Thymus (tissue), 11 donors: Measurements from ENCODE around the gene ANKRD29. TPM values are rescaled to one million over a fixed set of nuclear protein-coding genes. Genes with fewer than 3 reads are reported as not detected.
"Not testable (repeated sequence)": the region's sequence is repeated elsewhere in the genome, so short reads cannot be mapped to it uniquely, and the experiment has no call there.

Source experiments
- DNase-seq, 9 donors: peaks; one replicate each; pipeline ENCODE4 v3.0.0-alpha.2; 2013; ENCODE audit warnings: low spot score in 9 of 9, low read depth in 6 of 9, missing footprints in 1 of 9
- H3K27ac ChIP-seq, 2 donors: one replicate each; pipeline ENCODE4 v1.5.1; 2013; ENCODE audit warnings: control low read depth in 1 of 2, low read depth in 1 of 2, low read length in 1 of 2, mild to moderate bottlenecking in 1 of 2, moderate library complexity in 1 of 2
- H3K27me3 ChIP-seq, 2 donors: one replicate each; pipeline ENCODE4 v1.5.1; 2013; ENCODE audit warnings: low read length in 1 of 2; ENCODE audit not compliant: control insufficient read depth in 2 of 2, insufficient read depth in 1 of 2
- H3K36me3 ChIP-seq, 2 donors: one replicate each; pipeline ENCODE4 v1.5.1; 2013; ENCODE audit warnings: low read length in 1 of 2, mild to moderate bottlenecking in 1 of 2, moderate library complexity in 1 of 2; ENCODE audit not compliant: control insufficient read depth in 2 of 2, insufficient read depth in 2 of 2
- H3K4me1 ChIP-seq, 2 donors: one replicate each; pipeline ENCODE4 v1.5.1; 2013; ENCODE audit warnings: low read length in 2 of 2; ENCODE audit not compliant: control insufficient read depth in 2 of 2, insufficient read depth in 2 of 2
- H3K4me3 ChIP-seq, 2 donors: one replicate each; pipeline ENCODE4 v1.5.1; 2013; ENCODE audit warnings: low read length in 2 of 2, control low read depth in 1 of 2, mild to moderate bottlenecking in 1 of 2
- H3K9me3 ChIP-seq, 2 donors: one replicate each; pipeline ENCODE4 v1.5.1; 2013; ENCODE audit warnings: low read length in 1 of 2, mild to moderate bottlenecking in 1 of 2; ENCODE audit not compliant: control insufficient read depth in 2 of 2, insufficient read depth in 1 of 2
- WGBS: extraction: QIAGEN DNeasy Blood & Tissue Kit; methylation state at CpG from one replicate; pipeline ENCODE4 v1.1.7; 2013; 5-methylcytosine and 5-hydroxymethylcytosine counted together
- polyA plus RNA-seq: library from polyadenylated mRNA; stranded (reverse); fragments of 200-250 nt; gene quantifications from one replicate; pipeline ENCODE4 v1.2.3, GENCODE V29; 2013
- total RNA-seq: library from RNA; stranded (reverse); fragments of 120-200 nt; gene quantifications from one replicate; pipeline ENCODE4 v1.2.4, GENCODE V29; 2013
- donor health status: healthy.

ANKRD29 gene
- total and polyA plus RNA-seq, 2 donors = 3.4 to 13.0 TPM

GRCh38 chr18:23614891-23615290, 47.8 kb downstream of the ANKRD29 start:
- Histone ChIP-seq H3K27ac (no peak overlapping the region), H3K4me1 (peaks cover 0 to 9% of the 10 kb centered on the region in 2 donors)

GRCh38 chr18:23614413-23614812, 48.3 kb downstream of the ANKRD29 start:
- Histone ChIP-seq H3K4me1 (peaks cover 0 to 5% of the 10 kb centered on the region in 2 donors), H3K9me3 (no peaks in the 10 kb centered on the region), H3K27ac (no peak overlapping the region), H3K36me3 (no peaks in the 10 kb centered on the region), H3K27me3 (peaks cover 4 to 17% of the 10 kb centered on the region in 2 donors), H3K4me3 (no peak overlapping the region)
- WGBS = 99% methylated on average over 2 of the region's 2 CpGs
- no peak for DNase-seq

More at GRCh38 chr18:23614891-23615290, 47.8 kb downstream of the ANKRD29 start:
- H3K9me3 ChIP-seq = no peaks in the 10 kb centered on the region
- no peak overlapping the region for H3K4me3 ChIP-seq
- H3K36me3 ChIP-seq = no peaks in the 10 kb centered on the region
- DNase-seq = no peak
- H3K27me3 ChIP-seq = peaks cover 4 to 21% of the 10 kb centered on the region in 2 donors
- WGBS = 95% methylated on average over 3 of the region's 3 CpGs

GRCh38 chr18:23613091-23613475, 49.6 kb downstream of the ANKRD29 start:
- H3K36me3 ChIP-seq, H3K4me3 ChIP-seq, H3K27ac ChIP-seq, H3K27me3 ChIP-seq, H3K4me1 ChIP-seq, DNase-seq, H3K9me3 ChIP-seq: not testable (repeated sequence)
- WGBS = 96% methylated on average over 7 of the region's 7 CpGs

GRCh38 chr18:23612434-23613090, 50.1 kb downstream of the ANKRD29 start:
- WGBS = 92% methylated on average over 8 of the region's 8 CpGs
- Histone ChIP-seq H3K27ac (no peak overlapping the region), H3K4me3 (no peak overlapping the region), H3K9me3 (no peaks in the 10 kb centered on the region), H3K27me3 (no peaks in the 10 kb centered on the region), H3K4me1 (no peaks in the 10 kb centered on the region), H3K36me3 (no peaks in the 10 kb centered on the region)
- DNase-seq = no peak

GRCh38 chr18:23609390-23610023, 53.2 kb downstream of the ANKRD29 start:
- 99% methylated on average over 5 of the region's 5 CpGs for WGBS
- Histone ChIP-seq H3K9me3 (no peaks in the 10 kb centered on the region), H3K4me1 (no peaks in the 10 kb centered on the region), H3K27ac (no peak overlapping the region), H3K36me3 (no peaks in the 10 kb centered on the region), H3K27me3 (no peaks in the 10 kb centered on the region), H3K4me3 (no peak overlapping the region)
- DNase-seq = no peak

- no peaks in the 10 kb centered on the region for H3K4me1 ChIP-seq
- no peak overlapping the region for H3K4me3 ChIP-seq
- 91% methylated on average over 2 of the region's 2 CpGs for WGBS
These were observed 54.5 kb downstream of the ANKRD29 start for GRCh38 chr18:23608211-23608610.

GRCh38 chr18:23605941-23606340, 56.8 kb downstream of the ANKRD29 start:
- no peak for DNase-seq
- Histone ChIP-seq H3K27ac (no peak overlapping the region), H3K36me3 (no peaks in the 10 kb centered on the region), H3K27me3 (no peaks in the 10 kb centered on the region), H3K4me1 (no peaks in the 10 kb centered on the region), H3K9me3 (no peaks in the 10 kb centered on the region), H3K4me3 (no peak overlapping the region)

More at GRCh38 chr18:23608211-23608610, 54.5 kb downstream of the ANKRD29 start:
- no peaks in the 10 kb centered on the region for H3K27me3 ChIP-seq
- no peaks in the 10 kb centered on the region for H3K36me3 ChIP-seq
- no peaks in the 10 kb centered on the region for H3K9me3 ChIP-seq
- DNase-seq = no peak
- no peak overlapping the region for H3K27ac ChIP-seq

- Histone ChIP-seq H3K4me1 (no peaks in the 10 kb centered on the region), H3K27me3 (no peaks in the 10 kb centered on the region), H3K9me3 (no peaks in the 10 kb centered on the region), H3K36me3 (no peaks in the 10 kb centered on the region), H3K27ac (no peak overlapping the region), H3K4me3 (no peak overlapping the region)
- DNase-seq = no peak
- WGBS = 96% methylated on average over 1 of the region's 1 CpG
These were observed 62.9 kb downstream of the ANKRD29 start for GRCh38 chr18:23599809-23600208.

GRCh38 chr18:23596183-23596582, 66.5 kb downstream of the ANKRD29 start:
- 78% methylated on average over 7 of the region's 7 CpGs for WGBS
- H3K9me3 ChIP-seq = no peaks in the 10 kb centered on the region
- H3K4me1 ChIP-seq = no peaks in the 10 kb centered on the region
- no peaks in the 10 kb centered on the region for H3K36me3 ChIP-seq
- DNase-seq = no peak
- no peaks in the 10 kb centered on the region for H3K27me3 ChIP-seq
- H3K4me3 ChIP-seq = no peak overlapping the region
- H3K27ac ChIP-seq = no peak overlapping the region
